ENCODE measurements around the gene HHAT. TPM values are rescaled to one million over a fixed set of nuclear protein-coding genes. Genes with fewer than 3 reads are reported as not detected.

The HHAT gene
- total and polyA plus RNA-seq, 2 donors (not counting 3 experiments of a cell fraction or from before 2014, with no cell fraction given): 2.4 to 4.3 TPM

DNA sequence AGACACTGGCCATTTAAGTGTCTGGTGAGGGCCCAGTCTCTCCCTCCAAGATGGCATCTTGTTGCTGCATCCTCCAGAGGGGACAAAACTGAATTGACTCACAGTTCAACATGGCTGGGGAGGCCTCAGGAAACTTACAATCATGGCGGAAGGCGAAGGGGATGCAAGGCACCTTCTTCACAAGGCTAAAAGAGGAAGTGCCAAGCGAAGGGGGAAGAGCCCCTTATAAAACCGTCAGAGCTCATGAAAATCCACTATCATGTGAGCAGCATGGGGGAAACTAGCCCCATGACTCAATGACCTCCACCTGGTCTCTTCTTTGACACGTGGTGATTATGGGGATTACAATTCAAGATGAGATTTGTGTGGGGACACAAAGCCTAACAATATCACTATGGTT is 280.1 kb downstream of the HHAT start:
- FAIRE-seq (no peak), DNase-seq (ENCODE audit: low read depth, low spot score) (no peak)
- Histone ChIP-seq H3K27ac (ENCODE audit: insufficient read depth, low read depth, low read length) (no peak overlapping the region), H3K9me3 (replicated peaks; ENCODE audit: control insufficient read depth, insufficient read depth, low read length) (no peaks in the 10 kb centered on the region), H3K9ac (replicated peaks; ENCODE audit: extremely low read depth, insufficient read depth, low read length) (no peak overlapping the region), H4K20me1 (replicated peaks; ENCODE audit: control insufficient read depth, extremely low read depth, insufficient read depth, low read length) (no peaks in the 10 kb centered on the region), H3K36me3 (ENCODE audit: control insufficient read depth in 2 of 2, extremely low read depth in 1 of 2, insufficient read depth in 2 of 2, low read length in 2 of 2) (no peaks in the 10 kb centered on the region), H3K4me1 (ENCODE audit: control insufficient read depth, extremely low read depth, insufficient read depth, low read length) (no peaks in the 10 kb centered on the region), H3K4me2 (ENCODE audit: insufficient read depth, low read length) (no peak overlapping the region), H2AFZ (ENCODE audit: low read depth, low read length) (no peak overlapping the region), H3K79me2 (ENCODE audit: control insufficient read depth, insufficient read depth, low read length) (no peaks in the 10 kb centered on the region), H3K9me1 (replicated peaks; ENCODE audit: control insufficient read depth, extremely low read depth, insufficient read depth, low read length) (no peaks in the 10 kb centered on the region), H3K27me3 (ENCODE audit: control insufficient read depth in 2 of 2, insufficient read depth in 2 of 2, low read length in 2 of 2) (no peaks in the 10 kb centered on the region), H3K4me3 (replicated peaks in 1 of 3; ENCODE audit: insufficient read depth in 1 of 3, low read depth in 1 of 3, low read length in 3 of 3) (no peak overlapping the region)
- dilution Hi-C loops (cut with MboI; ENCODE audit: extremely low pct_ligation_motif_present, low sequenced_read_pairs): no loop called here
- ChIA-PET POLR2A (no interaction called here), CTCF (no interaction called here)
- no TSS peak for BruUV-seq (replicated peaks)
- TF ChIP-seq POLR2AphosphoS5 (IDR thresholded peaks at IDR 0.05; ENCODE audit: insufficient read depth, low read depth, low read length) (no peak), FOS (IDR thresholded peaks at IDR 0.05; ENCODE audit: borderline replicate concordance, insufficient read depth, low read length) (no peak), JUN (IDR thresholded peaks at IDR 0.05; ENCODE audit: borderline replicate concordance, insufficient read depth, insufficient read length, low read depth) (no peak), EZH2 (IDR thresholded peaks at IDR 0.05; ENCODE audit: borderline replicate concordance, low read depth, low read length, severe bottlenecking) (no peak), POLR2A (IDR thresholded peaks at IDR 0.05; ENCODE audit: low read depth, low read length) (no peak), MYC (IDR thresholded peaks at IDR 0.05; ENCODE audit: low read depth, low read length) (no peak), GATA2 (IDR thresholded peaks at IDR 0.05; ENCODE audit: insufficient read depth, insufficient read length, low read depth, low read length) (no peak)
- TF ChIP-seq, protein P1, sequence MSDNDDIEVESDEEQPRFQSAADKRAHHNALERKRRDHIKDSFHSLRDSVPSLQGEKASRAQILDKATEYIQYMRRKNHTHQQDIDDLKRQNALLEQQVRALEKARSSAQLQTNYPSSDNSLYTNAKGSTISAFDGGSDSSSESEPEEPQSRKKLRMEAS (IDR thresholded peaks at IDR 0.05; ENCODE audit: insufficient read depth, insufficient read length): no peak
- TF ChIP-seq, protein P2, sequence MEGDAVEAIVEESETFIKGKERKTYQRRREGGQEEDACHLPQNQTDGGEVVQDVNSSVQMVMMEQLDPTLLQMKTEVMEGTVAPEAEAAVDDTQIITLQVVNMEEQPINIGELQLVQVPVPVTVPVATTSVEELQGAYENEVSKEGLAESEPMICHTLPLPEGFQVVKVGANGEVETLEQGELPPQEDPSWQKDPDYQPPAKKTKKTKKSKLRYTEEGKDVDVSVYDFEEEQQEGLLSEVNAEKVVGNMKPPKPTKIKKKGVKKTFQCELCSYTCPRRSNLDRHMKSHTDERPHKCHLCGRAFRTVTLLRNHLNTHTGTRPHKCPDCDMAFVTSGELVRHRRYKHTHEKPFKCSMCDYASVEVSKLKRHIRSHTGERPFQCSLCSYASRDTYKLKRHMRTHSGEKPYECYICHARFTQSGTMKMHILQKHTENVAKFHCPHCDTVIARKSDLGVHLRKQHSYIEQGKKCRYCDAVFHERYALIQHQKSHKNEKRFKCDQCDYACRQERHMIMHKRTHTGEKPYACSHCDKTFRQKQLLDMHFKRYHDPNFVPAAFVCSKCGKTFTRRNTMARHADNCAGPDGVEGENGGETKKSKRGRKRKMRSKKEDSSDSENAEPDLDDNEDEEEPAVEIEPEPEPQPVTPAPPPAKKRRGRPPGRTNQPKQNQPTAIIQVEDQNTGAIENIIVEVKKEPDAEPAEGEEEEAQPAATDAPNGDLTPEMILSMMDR (IDR thresholded peaks at IDR 0.05; ENCODE audit: extremely low read depth in 1 of 2, insufficient read depth in 1 of 2, low read depth in 1 of 2, low read length in 2 of 2): no peak
- intact Hi-C loops (cut with micrococcal nuclease): no loop called here
